HepG2 (cell line): ENCODE measurements around the gene ATG7. TPM values are rescaled to one million over a fixed set of nuclear protein-coding genes. Genes with fewer than 3 reads are reported as not detected.

Experiments
- ATAC-seq: fragments of 200-7000 bp; cut with Tn5 transposase; 3 replicates; pipeline ENCODE4 v1.9.1; 2020; ENCODE audit warnings: mild to moderate bottlenecking, moderate library complexity
- BruUV-seq: library from RNA; stranded (reverse); fragments of 400-500 nt; replicated peaks from 2 replicates; lab custom pipeline; 2021; lab: Mats Ljungman, UMichigan
- CTCF ChIA-PET: fragments of 300-600 bp; formaldehyde crosslinking; extraction: SDS; loops from one replicate; lab custom pipeline; 2021; ENCODE audit warnings: low total read pairs, inconsistent platforms, low intra/inter-chr PET ratio; lab: Yijun Ruan, JAX
- POLR2A ChIA-PET: fragments of 350-600 bp; sonication (Branson Sonifier 250); formaldehyde crosslinking; loops from one replicate; lab custom pipeline; 2020; ENCODE audit warnings: antibody characterized with exemption, inconsistent platforms; lab: Yijun Ruan, JAX
- DNase-seq: peaks from one replicate; pipeline ENCODE4 v3.0.0-alpha.2; 2015; ENCODE audit warnings: low spot score
- FAIRE-seq: peaks from 3 replicates; lab custom pipeline; 2011; peaks lifted over from hg19 to GRCh38; lab: Jason Lieb, UNC
- H2AFZ ChIP-seq: one replicate; pipeline ENCODE4 v1.6.1; 2011; ENCODE audit warnings: low read length, inconsistent platforms
- H3K27ac ChIP-seq: fragments of 300-600 bp; 3 replicates; pipeline ENCODE4 v1.8.0; 2011; ENCODE audit warnings: mixed run types, mild to moderate bottlenecking, mixed read lengths, low read length, inconsistent platforms; ENCODE audit not compliant: insufficient read depth; ENCODE audit errors: extremely low read length
- H3K27me3 ChIP-seq, 2 experiments: fragments of 200-600 bp in 1 of 2; 2 replicates in 1 of 2; 3 replicates in 1 of 2; pipeline versions ENCODE4 v1.6.0 to v1.8.0; 2011; ENCODE audit warnings: low read length in 2 of 2, mild to moderate bottlenecking in 2 of 2, moderate library complexity in 2 of 2, inconsistent platforms in 1 of 2; ENCODE audit not compliant: insufficient read depth in 2 of 2, control insufficient read depth in 1 of 2
- H3K36me3 ChIP-seq, 2 experiments: fragments of 200-600 bp in 1 of 2; replicated peaks in 1 of 2; 2 replicates in 1 of 2; 3 replicates in 1 of 2; pipeline versions ENCODE4 v1.5.1 to v1.8.0; 2011; ENCODE audit warnings: low read length in 2 of 2, inconsistent platforms in 1 of 2; ENCODE audit not compliant: insufficient read depth in 2 of 2, control insufficient read depth in 1 of 2
- H3K4me1 ChIP-seq: 2 replicates; pipeline ENCODE4 v1.5.1; 2012; ENCODE audit warnings: low read length, inconsistent platforms; ENCODE audit not compliant: insufficient read depth
- H3K4me2 ChIP-seq: 2 replicates; pipeline ENCODE4 v1.6.0; 2011; ENCODE audit warnings: low read depth, low read length, inconsistent platforms
- H3K4me3 ChIP-seq, 3 experiments: fragments of 200-600 bp in 1 of 3; sonication (generic), shearing (Covaris generic) in 1 of 3; replicated peaks in 1 of 3; 2 replicates each; pipeline ENCODE4 v1.5.1; 2011 to 2016; ENCODE audit warnings: low read length in 3 of 3, inconsistent platforms in 2 of 3, low read depth in 2 of 3, mild to moderate bottlenecking in 2 of 3, control low read depth in 1 of 3, mixed read lengths in 1 of 3; ENCODE audit not compliant: insufficient read depth in 1 of 3
- H3K79me2 ChIP-seq: one replicate; pipeline ENCODE4 v1.6.1; 2011; ENCODE audit warnings: low read length, inconsistent platforms; ENCODE audit not compliant: insufficient read depth
- H3K9ac ChIP-seq: 2 replicates; pipeline ENCODE4 v1.6.0; 2011; ENCODE audit warnings: mild to moderate bottlenecking, low read depth, low read length, inconsistent platforms; ENCODE audit not compliant: insufficient read depth
- H3K9me3 ChIP-seq: 2 replicates; pipeline ENCODE4 v1.5.1; 2012; ENCODE audit warnings: mild to moderate bottlenecking, low read length
- H4K20me1 ChIP-seq: 2 replicates; pipeline ENCODE4 v1.6.0; 2011; ENCODE audit warnings: inconsistent platforms, mild to moderate bottlenecking, low read length, moderate library complexity; ENCODE audit not compliant: insufficient read depth
- AGO2 ChIP-seq: fragments of 200-400 bp; formaldehyde crosslinking; optimal IDR thresholded peaks from 2 replicates; pipeline ENCODE3; 2017; ENCODE audit warnings: mild to moderate bottlenecking, low read depth, low read length, moderate library complexity
- FOXK1 ChIP-seq: sonication (generic); formaldehyde crosslinking; IDR thresholded peaks from 2 replicates; pipeline ENCODE4 v1.4.0; 2020; ENCODE audit warnings: low read depth, missing genetic modification reagents, borderline replicate concordance
- HCFC1 ChIP-seq: fragments of 150-350 bp; IDR thresholded peaks from 2 replicates; pipeline ENCODE4 v1.6.1; 2014; ENCODE audit warnings: low read depth, low read length
- NFE2 ChIP-seq: sonication (generic); formaldehyde crosslinking; IDR thresholded peaks from 2 replicates; pipeline ENCODE4 v1.4.0; 2020; ENCODE audit warnings: missing genetic modification reagents
- TCF7L2 ChIP-seq: IDR thresholded peaks from 2 replicates; pipeline ENCODE4 v1.6.1; 2011; ENCODE audit warnings: mild to moderate bottlenecking, low read depth, low read length, moderate library complexity
- THAP11 ChIP-seq: IDR thresholded peaks from 2 replicates; pipeline ENCODE4 v1.6.1; 2016; ENCODE audit warnings: missing biosample characterization, missing genetic modification reagents
- ZFP90 ChIP-seq: sonication (generic); formaldehyde crosslinking; IDR thresholded peaks from 2 replicates; pipeline ENCODE4 v1.8.0; 2022; ENCODE audit warnings: missing genetic modification reagents, mild to moderate bottlenecking, inconsistent platforms, borderline replicate concordance
- ZNF143 ChIP-seq: sonication (generic); formaldehyde crosslinking; IDR thresholded peaks from 2 replicates; pipeline ENCODE4 v1.4.0; 2020; ENCODE audit warnings: missing genetic modification reagents
- WGBS: methylation state at CpG from one replicate; pipeline ENCODE4 v1.1.6; 2017; ENCODE audit warnings: low lambda C conversion rate; 5-methylcytosine and 5-hydroxymethylcytosine counted together
- in situ Hi-C: cut with HindIII; loops from 2 replicates; pipeline ENCODE4 v1.10.0; 2017; ENCODE audit warnings: low pct_unique_long_range_greater_than_20kb; ENCODE audit not compliant: extremely low pct_ligation_motif_present
- intact Hi-C: fragments of 100-400 bp; cut with micrococcal nuclease; formaldehyde crosslinking; loops from one replicate; pipeline ENCODE4 v1.10.0; 2022; ENCODE audit not compliant: unreplicated experiment
- polyA plus RNA-seq, 8 experiments: library from polyadenylated mRNA; depleted of rRNA in 3 of 8; stranded (reverse) in 7 of 8; unstranded in 1 of 8; fragments of >200 nt; fragmentation: Illumina TruSeq in 4 of 8; extraction: Trizol in 4 of 8; gene quantifications; 2 replicates each; pipeline versions ENCODE4 v1.2.1 to v1.2.3, GENCODE V29; 2011 to 2016; ENCODE audit warnings: low read depth in 4 of 8, missing spikeins in 1 of 8, mixed read lengths in 1 of 8; ENCODE audit not compliant: insufficient read depth in 1 of 8
- total RNA-seq, 5 experiments: library from RNA; depleted of rRNA; stranded (reverse); fragments of >200 nt; fragmentation: Illumina TruSeq; extraction: Trizol; gene quantifications; 2 replicates each; pipeline ENCODE4 v1.2.3, GENCODE V29; 2016; ENCODE audit warnings: low read depth in 1 of 5
- TF ChIP-seq, protein P1 (sequence below): sonication (generic); formaldehyde crosslinking; IDR thresholded peaks from 2 replicates; pipeline ENCODE4 v1.8.1; 2022; ENCODE audit warnings: low read depth, mild to moderate bottlenecking, missing genetic modification reagents
- TF ChIP-seq, protein P2 (sequence below): sonication (generic); formaldehyde crosslinking; IDR thresholded peaks from 2 replicates; pipeline ENCODE4 v1.4.0; 2020; ENCODE audit warnings: missing genetic modification reagents, mild to moderate bottlenecking, borderline replicate concordance
- TF ChIP-seq, protein P3 (sequence below): IDR thresholded peaks from 2 replicates; pipeline ENCODE4 v1.6.1; 2016

Gene ATG7
- total and polyA plus RNA-seq, 2 of the 13 experiments (the other 11 are each of a cell fraction or from before 2014, with no cell fraction given): 7.8 to 22.1 TPM

DNA sequence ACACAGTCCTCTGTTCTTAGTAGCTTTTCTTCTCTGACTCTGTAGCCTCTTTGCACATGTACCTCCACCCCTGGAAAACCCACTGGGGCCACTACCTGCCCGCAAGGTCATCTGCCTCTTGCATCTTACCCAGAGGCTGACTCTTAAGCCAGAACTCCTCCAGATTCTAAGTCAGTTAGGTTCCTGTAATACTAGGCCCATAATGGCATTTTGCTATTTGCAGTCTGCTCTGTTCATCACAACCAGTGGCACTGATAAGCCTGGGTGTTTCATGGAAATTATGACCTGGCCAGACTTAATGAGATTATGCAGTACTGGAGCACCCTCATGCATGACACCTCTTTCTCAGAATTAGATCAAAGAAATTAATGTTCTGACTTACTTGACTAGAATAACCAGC lies 31.7 kb upstream of the ATG7 start:
- CTCF ChIA-PET: no interaction called here

DNA sequence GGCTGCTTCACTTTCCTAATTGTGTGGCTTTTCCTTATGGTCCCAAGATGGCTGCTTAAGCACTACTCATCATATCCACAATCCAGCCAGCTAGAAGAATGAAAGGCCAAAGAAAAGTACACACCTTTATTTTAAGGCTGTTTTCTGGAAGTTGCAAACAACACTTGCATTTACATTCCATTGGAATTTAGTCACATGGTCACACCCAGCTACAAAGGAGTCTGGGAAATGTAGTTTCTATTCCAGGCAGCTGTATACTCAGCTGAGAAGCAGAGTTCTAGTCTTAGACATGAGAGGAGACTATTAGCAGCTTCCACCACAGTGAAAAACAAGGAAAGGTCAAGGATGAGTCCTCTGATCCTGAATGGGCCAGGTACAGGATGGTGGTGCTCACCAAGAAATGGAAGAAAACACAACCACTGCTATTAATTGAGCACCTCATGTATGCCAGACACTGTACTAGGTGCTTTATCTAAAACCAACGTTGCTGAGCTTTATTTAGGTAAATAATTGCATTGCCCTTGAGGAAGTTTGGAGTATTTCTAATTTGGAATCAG lies 28.0 kb upstream of the ATG7 start:
- Histone ChIP-seq H3K36me3 (no peaks in the 10 kb centered on the region), H3K79me2 (no peaks in the 10 kb centered on the region), H3K27ac (no peak overlapping the region), H3K9me3 (no peaks in the 10 kb centered on the region), H3K9ac (no peak overlapping the region), H3K4me3 (no peak overlapping the region), H2AFZ (no peak overlapping the region), H3K27me3 (peaks cover 2 to 16% of the 10 kb centered on the region in 2 experiments; a peak in 4 of 5 replicates), H3K4me2 (no peak overlapping the region), H3K4me1 (no peaks in the 10 kb centered on the region), H4K20me1 (no peaks in the 10 kb centered on the region)
- FAIRE-seq (no peak), ATAC-seq (no peak), DNase-seq (no peak)
- POLR2A ChIA-PET: no interaction called here
- 0% methylated on average over 1 of the region's 1 CpG for WGBS
- in situ Hi-C loops: no loop called here
- intact Hi-C loops: no loop called here
- CTCF ChIA-PET: no interaction called here
- BruUV-seq: no TSS peak
- TF ChIP-seq TCF7L2: no peak
- no peak for TF ChIP-seq FOXK1 (CRISPR knock-in tag)
- peak; percentile 75 for TF ChIP-seq ZNF143
- TF ChIP-seq NFE2 (CRISPR knock-in tag): no peak
- TF ChIP-seq, protein P1, sequence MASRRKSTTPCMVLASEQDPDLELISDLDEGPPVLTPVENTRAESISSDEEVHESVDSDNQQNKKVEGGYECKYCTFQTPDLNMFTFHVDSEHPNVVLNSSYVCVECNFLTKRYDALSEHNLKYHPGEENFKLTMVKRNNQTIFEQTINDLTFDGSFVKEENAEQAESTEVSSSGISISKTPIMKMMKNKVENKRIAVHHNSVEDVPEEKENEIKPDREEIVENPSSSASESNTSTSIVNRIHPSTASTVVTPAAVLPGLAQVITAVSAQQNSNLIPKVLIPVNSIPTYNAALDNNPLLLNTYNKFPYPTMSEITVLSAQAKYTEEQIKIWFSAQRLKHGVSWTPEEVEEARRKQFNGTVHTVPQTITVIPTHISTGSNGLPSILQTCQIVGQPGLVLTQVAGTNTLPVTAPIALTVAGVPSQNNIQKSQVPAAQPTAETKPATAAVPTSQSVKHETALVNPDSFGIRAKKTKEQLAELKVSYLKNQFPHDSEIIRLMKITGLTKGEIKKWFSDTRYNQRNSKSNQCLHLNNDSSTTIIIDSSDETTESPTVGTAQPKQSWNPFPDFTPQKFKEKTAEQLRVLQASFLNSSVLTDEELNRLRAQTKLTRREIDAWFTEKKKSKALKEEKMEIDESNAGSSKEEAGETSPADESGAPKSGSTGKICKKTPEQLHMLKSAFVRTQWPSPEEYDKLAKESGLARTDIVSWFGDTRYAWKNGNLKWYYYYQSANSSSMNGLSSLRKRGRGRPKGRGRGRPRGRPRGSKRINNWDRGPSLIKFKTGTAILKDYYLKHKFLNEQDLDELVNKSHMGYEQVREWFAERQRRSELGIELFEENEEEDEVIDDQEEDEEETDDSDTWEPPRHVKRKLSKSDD: no peak
- peak; percentile 32; the same call in 1 of the 2 replicates for TF ChIP-seq HCFC1
- TF ChIP-seq, protein P2, sequence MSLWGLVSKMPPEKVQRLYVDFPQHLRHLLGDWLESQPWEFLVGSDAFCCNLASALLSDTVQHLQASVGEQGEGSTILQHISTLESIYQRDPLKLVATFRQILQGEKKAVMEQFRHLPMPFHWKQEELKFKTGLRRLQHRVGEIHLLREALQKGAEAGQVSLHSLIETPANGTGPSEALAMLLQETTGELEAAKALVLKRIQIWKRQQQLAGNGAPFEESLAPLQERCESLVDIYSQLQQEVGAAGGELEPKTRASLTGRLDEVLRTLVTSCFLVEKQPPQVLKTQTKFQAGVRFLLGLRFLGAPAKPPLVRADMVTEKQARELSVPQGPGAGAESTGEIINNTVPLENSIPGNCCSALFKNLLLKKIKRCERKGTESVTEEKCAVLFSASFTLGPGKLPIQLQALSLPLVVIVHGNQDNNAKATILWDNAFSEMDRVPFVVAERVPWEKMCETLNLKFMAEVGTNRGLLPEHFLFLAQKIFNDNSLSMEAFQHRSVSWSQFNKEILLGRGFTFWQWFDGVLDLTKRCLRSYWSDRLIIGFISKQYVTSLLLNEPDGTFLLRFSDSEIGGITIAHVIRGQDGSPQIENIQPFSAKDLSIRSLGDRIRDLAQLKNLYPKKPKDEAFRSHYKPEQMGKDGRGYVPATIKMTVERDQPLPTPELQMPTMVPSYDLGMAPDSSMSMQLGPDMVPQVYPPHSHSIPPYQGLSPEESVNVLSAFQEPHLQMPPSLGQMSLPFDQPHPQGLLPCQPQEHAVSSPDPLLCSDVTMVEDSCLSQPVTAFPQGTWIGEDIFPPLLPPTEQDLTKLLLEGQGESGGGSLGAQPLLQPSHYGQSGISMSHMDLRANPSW (CRISPR knock-in tag): no peak
- TF ChIP-seq THAP11 (CRISPR knock-in tag): peak; percentile 92
- TF ChIP-seq AGO2: no peak

More for the DNA sequence above, 31.7 kb upstream of the ATG7 start:
- no peak overlapping the region for H3K9ac ChIP-seq
- POLR2A ChIA-PET: no interaction called here
- H3K27ac ChIP-seq: no peak overlapping the region
- FAIRE-seq: no peak
- H3K9me3 ChIP-seq: no peaks in the 10 kb centered on the region
- H2AFZ ChIP-seq: no peak overlapping the region
- BruUV-seq: no TSS peak
- TF ChIP-seq ZFP90: no peak
- TF ChIP-seq, protein P3, sequence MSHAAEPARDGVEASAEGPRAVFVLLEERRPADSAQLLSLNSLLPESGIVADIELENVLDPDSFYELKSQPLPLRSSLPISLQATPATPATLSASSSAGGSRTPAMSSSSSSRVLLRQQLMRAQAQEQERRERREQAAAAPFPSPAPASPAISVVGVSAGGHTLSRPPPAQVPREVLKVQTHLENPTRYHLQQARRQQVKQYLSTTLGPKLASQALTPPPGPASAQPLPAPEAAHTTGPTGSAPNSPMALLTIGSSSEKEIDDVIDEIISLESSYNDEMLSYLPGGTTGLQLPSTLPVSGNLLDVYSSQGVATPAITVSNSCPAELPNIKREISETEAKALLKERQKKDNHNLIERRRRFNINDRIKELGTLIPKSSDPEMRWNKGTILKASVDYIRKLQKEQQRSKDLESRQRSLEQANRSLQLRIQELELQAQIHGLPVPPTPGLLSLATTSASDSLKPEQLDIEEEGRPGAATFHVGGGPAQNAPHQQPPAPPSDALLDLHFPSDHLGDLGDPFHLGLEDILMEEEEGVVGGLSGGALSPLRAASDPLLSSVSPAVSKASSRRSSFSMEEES (CRISPR knock-in tag): no peak
- H3K36me3 ChIP-seq: no peaks in the 10 kb centered on the region
- no peak overlapping the region for H3K4me2 ChIP-seq
- in situ Hi-C loops (no loop called here), intact Hi-C loops (no loop called here)
- WGBS: 62% methylated on average over 1 of the region's 1 CpG
- ATAC-seq: no peak
- DNase-seq: no peak
- H4K20me1 ChIP-seq: no peaks in the 10 kb centered on the region
- no peak overlapping the region for H3K4me3 ChIP-seq
- H3K4me1 ChIP-seq: no peaks in the 10 kb centered on the region
- H3K27me3 ChIP-seq: peaks cover 0 to 3% of the 10 kb centered on the region in 2 experiments; a peak in 2 of 5 replicates
- H3K79me2 ChIP-seq: no peaks in the 10 kb centered on the region
